HEK293T (cell line): ENCODE measurements around the gene HS6ST1.

ENCODE experiments used
- CTCF ChIA-PET: fragments of 350-600 bp; formaldehyde crosslinking; extraction: SDS; loops from one replicate; lab custom pipeline; 2021; ENCODE audit warnings: antibody characterized with exemption, inconsistent platforms; lab: Yijun Ruan, JAX
- POLR2A ChIA-PET: fragments of 350-600 bp; formaldehyde crosslinking; extraction: SDS; loops from one replicate; lab custom pipeline; 2020; ENCODE audit warnings: antibody characterized with exemption, inconsistent platforms; lab: Yijun Ruan, JAX
- DNase-seq: peaks from one replicate; pipeline ENCODE4 v3.0.0; 2012; ENCODE audit warnings: mixed read lengths; ENCODE audit errors: extremely low spot score
- ARNT ChIP-seq: fragments of 450-650 bp; IDR thresholded peaks from 2 replicates; pipeline ENCODE4 v1.6.1; 2017; ENCODE audit warnings: mild to moderate bottlenecking
- BHLHE40 ChIP-seq: fragments of 450-650 bp; IDR thresholded peaks from 2 replicates; pipeline ENCODE4 v1.6.1; 2016; ENCODE audit warnings: mild to moderate bottlenecking, moderate library complexity, borderline replicate concordance
- CTBP1 ChIP-seq: fragments of 450-650 bp; IDR thresholded peaks from 2 replicates; pipeline ENCODE4 v1.6.1; 2016; ENCODE audit warnings: borderline replicate concordance
- ELF4 ChIP-seq: fragments of 450-650 bp; IDR thresholded peaks from 2 replicates; pipeline ENCODE4 v1.6.1; 2017; ENCODE audit warnings: antibody characterized with exemption
- FOXA1 ChIP-seq: fragments of 450-650 bp; IDR thresholded peaks from 2 replicates; pipeline ENCODE4 v1.6.1; 2016; ENCODE audit warnings: mild to moderate bottlenecking
- FOXK2 ChIP-seq: fragments of 450-650 bp; IDR thresholded peaks from 2 replicates; pipeline ENCODE4 v1.6.1; 2016; ENCODE audit warnings: mild to moderate bottlenecking
- FOXM1 ChIP-seq: fragments of 450-650 bp; IDR thresholded peaks from 2 replicates; pipeline ENCODE4 v1.6.1; 2017; ENCODE audit warnings: mild to moderate bottlenecking, borderline replicate concordance
- HDGF ChIP-seq: fragments of 450-650 bp; IDR thresholded peaks from 2 replicates; pipeline ENCODE4 v1.6.1; 2017; ENCODE audit warnings: antibody characterized with exemption, borderline replicate concordance
- L3MBTL2 ChIP-seq: fragments of 450-650 bp; conservative IDR thresholded peaks from 2 replicates; pipeline ENCODE4 v1.6.1; 2016; ENCODE audit warnings: mild to moderate bottlenecking
- LEF1 ChIP-seq: fragments of 450-650 bp; IDR thresholded peaks from 2 replicates; pipeline ENCODE4 v1.6.1; 2017; ENCODE audit warnings: mild to moderate bottlenecking, borderline replicate concordance
- NFRKB ChIP-seq: fragments of 450-650 bp; IDR thresholded peaks from 2 replicates; pipeline ENCODE4 v1.6.1; 2016; ENCODE audit warnings: mild to moderate bottlenecking, moderate library complexity
- PKNOX1 ChIP-seq: fragments of 450-650 bp; IDR thresholded peaks from 2 replicates; pipeline ENCODE4 v1.6.1; 2016
- SP1 ChIP-seq: fragments of 450-650 bp; IDR thresholded peaks from 2 replicates; pipeline ENCODE4 v1.6.1; 2017
- SUZ12 ChIP-seq: fragments of 450-650 bp; IDR thresholded peaks from 2 replicates; pipeline ENCODE4 v1.6.1; 2016; ENCODE audit warnings: mild to moderate bottlenecking
- TARDBP ChIP-seq: fragments of 450-650 bp; IDR thresholded peaks from 2 replicates; pipeline ENCODE4 v1.6.1; 2016
- ZNF384 ChIP-seq: fragments of 450-650 bp; IDR thresholded peaks from 2 replicates; pipeline ENCODE4 v1.6.1; 2016

The HS6ST1 gene

GRCh38 chr2:128219891-128220290 lies 98.8 kb downstream of the HS6ST1 start:
- ChIA-PET POLR2A (no interaction called here), CTCF (interaction anchor here (0.6 kb wide), 1 partner anchor 59 kb away, joined by 3 read pairs; no protein-coding TSS in a partner anchor)
- DNase-seq = no peak
- TF ChIP-seq ZNF384 = no peak
- TF ChIP-seq FOXM1 = no peak
- no peak for TF ChIP-seq NFRKB
- TF ChIP-seq ELF4 = no peak
- TF ChIP-seq HDGF = no peak
- no peak for TF ChIP-seq L3MBTL2
- no peak for TF ChIP-seq FOXA1
- TF ChIP-seq PKNOX1 = no peak
- no peak for TF ChIP-seq SP1
- no peak for TF ChIP-seq BHLHE40
- no peak for TF ChIP-seq FOXK2
- no peak for TF ChIP-seq LEF1

GRCh38 chr2:128217671-128218070 lies 101.0 kb downstream of the HS6ST1 start:
- CTCF ChIA-PET = no interaction called here
- POLR2A ChIA-PET = no interaction called here
- no peak for DNase-seq

GRCh38 chr2:128215897-128216642 lies 102.6 kb downstream of the HS6ST1 start:
- DNase-seq = no peak
- ChIA-PET CTCF (no interaction called here), POLR2A (no interaction called here)
- no peak for TF ChIP-seq SP1
- no peak for TF ChIP-seq HDGF
- no peak for TF ChIP-seq PKNOX1
- no peak for TF ChIP-seq L3MBTL2
- TF ChIP-seq LEF1 = no peak
- no peak for TF ChIP-seq BHLHE40
- no peak for TF ChIP-seq ELF4
- no peak for TF ChIP-seq TARDBP
- no peak for TF ChIP-seq CTBP1
- TF ChIP-seq ZNF384 = no peak
- TF ChIP-seq NFRKB = no peak
- TF ChIP-seq FOXK2 = no peak
- no peak for TF ChIP-seq FOXA1
- TF ChIP-seq FOXM1 = no peak
- TF ChIP-seq SUZ12 = no peak
- no peak for TF ChIP-seq ARNT

More at GRCh38 chr2:128217671-128218070, 101.0 kb downstream of the HS6ST1 start:
- no peak for TF ChIP-seq TARDBP
- TF ChIP-seq ELF4 = no peak
- no peak for TF ChIP-seq NFRKB
- TF ChIP-seq BHLHE40 = no peak
- no peak for TF ChIP-seq CTBP1
- no peak for TF ChIP-seq FOXK2
